PC-3 (cell line): ENCODE data around the gene EPG5. TPM values are rescaled to one million over a fixed set of nuclear protein-coding genes. Genes with fewer than 3 reads are reported as not detected.

Experiments
- ATAC-seq: fragments of 200-7000 bp; cut with Tn5 transposase; 2 replicates; pipeline ENCODE4 v1.9.1; 2020; ENCODE audit warnings: mild to moderate bottlenecking, moderate library complexity
- BruUV-seq: library from RNA; stranded (reverse); fragments of 400-500 nt; replicated peaks from 2 replicates; lab custom pipeline; 2021; lab: Mats Ljungman, UMichigan
- CTCF ChIA-PET: fragments of 300-600 bp; sonication (Branson Sonifier 250); formaldehyde crosslinking; loops from one replicate; lab custom pipeline; 2022; ENCODE audit warnings: antibody characterized with exemption; lab: Charles Lee
- POLR2A ChIA-PET: fragments of 300-600 bp; sonication (Branson Sonifier 250); formaldehyde crosslinking; loops from one replicate; lab custom pipeline; 2022; ENCODE audit warnings: antibody characterized with exemption; ENCODE audit not compliant: unreplicated experiment; lab: Charles Lee
- DNase-seq: peaks from one replicate; pipeline ENCODE4 v3.0.0-alpha.2; 2015
- H2AFZ ChIP-seq: fragments of 300-600 bp; sonication (generic); 2 replicates; pipeline ENCODE4 v1.6.0; 2016; ENCODE audit warnings: antibody characterized with exemption, low read length
- H3F3A ChIP-seq: fragments of 300-600 bp; sonication (generic); one replicate; pipeline ENCODE4 v1.6.0; 2017; ENCODE audit warnings: antibody characterized with exemption, low read length, control low read depth, mild to moderate bottlenecking; ENCODE audit not compliant: unreplicated experiment
- H3K27ac ChIP-seq: fragments of 300-600 bp; sonication (generic); 2 replicates; pipeline ENCODE4 v1.5.1; 2016; ENCODE audit warnings: mild to moderate bottlenecking, low read length
- H3K27me3 ChIP-seq: fragments of 300-600 bp; sonication (generic); 2 replicates; pipeline ENCODE4 v1.6.1; 2016; ENCODE audit warnings: low read length, mixed read lengths
- H3K36me3 ChIP-seq: fragments of 300-600 bp; sonication (generic); 2 replicates; pipeline ENCODE4 v1.6.1; 2016; ENCODE audit warnings: low read depth, mixed run types, low read length, mixed read lengths
- H3K4me1 ChIP-seq: fragments of 300-600 bp; sonication (generic); 2 replicates; pipeline ENCODE4 v1.5.1; 2016; ENCODE audit warnings: low read length; ENCODE audit not compliant: insufficient read depth
- H3K4me2 ChIP-seq: fragments of 300-600 bp; sonication (generic); 2 replicates; pipeline ENCODE4 v1.6.0; 2016; ENCODE audit warnings: low read length
- H3K4me3 ChIP-seq: fragments of 300-600 bp; sonication (generic); 2 replicates; pipeline ENCODE4 v1.5.1; 2016; ENCODE audit warnings: mild to moderate bottlenecking, low read length, mixed read lengths
- H3K79me2 ChIP-seq: fragments of 300-600 bp; sonication (generic); 2 replicates; pipeline ENCODE4 v1.6.1; 2017; ENCODE audit warnings: low read length, mixed read lengths
- H3K9ac ChIP-seq: fragments of 300-600 bp; sonication (generic); 2 replicates; pipeline ENCODE4 v1.6.0; 2016; ENCODE audit warnings: mild to moderate bottlenecking, low read length
- H3K9me2 ChIP-seq: fragments of 300-600 bp; sonication (generic); replicated peaks from 2 replicates; pipeline ENCODE4 v1.6.1; 2016; ENCODE audit warnings: mixed run types, low read length, mixed read lengths
- H3K9me3 ChIP-seq: fragments of 300-600 bp; sonication (generic); 2 replicates; pipeline ENCODE4 v1.6.1; 2016; ENCODE audit warnings: low read length, mixed read lengths
- H4K20me1 ChIP-seq: fragments of 300-600 bp; sonication (generic); 2 replicates; pipeline ENCODE4 v1.6.1; 2016; ENCODE audit warnings: low read length, mixed read lengths
- EZH2 ChIP-seq: fragments of 300-600 bp; sonication (generic); IDR thresholded peaks from one replicate; pipeline ENCODE4 v1.6.1; 2017; ENCODE audit warnings: antibody characterized with exemption, mild to moderate bottlenecking, low read length; ENCODE audit not compliant: unreplicated experiment
- EZH2phosphoT487 ChIP-seq: fragments of 300-600 bp; sonication (generic); IDR thresholded peaks from 2 replicates; pipeline ENCODE4 v1.6.1; 2018; ENCODE audit warnings: mild to moderate bottlenecking, antibody characterized with exemption, low read length, borderline replicate concordance
- intact Hi-C: fragments of 100-400 bp; cut with micrococcal nuclease; formaldehyde crosslinking; loops from 2 replicates; pipeline ENCODE4 v1.9.0; 2023
- total RNA-seq: library from RNA; depleted of rRNA; stranded (reverse); fragments of >200 nt; gene quantifications from 2 replicates; pipeline ENCODE4 v1.2.3, GENCODE V29; 2014
- TF ChIP-seq, protein P1 (sequence below): fragments of 300-600 bp; sonication (generic); conservative IDR thresholded peaks from 2 replicates; pipeline ENCODE4 v1.5.1; 2017; ENCODE audit warnings: antibody characterized with exemption, low read depth, mild to moderate bottlenecking, low read length

Gene EPG5
- total RNA-seq, 1 experiment from 2014 or later: 7.1 TPM

DNA sequence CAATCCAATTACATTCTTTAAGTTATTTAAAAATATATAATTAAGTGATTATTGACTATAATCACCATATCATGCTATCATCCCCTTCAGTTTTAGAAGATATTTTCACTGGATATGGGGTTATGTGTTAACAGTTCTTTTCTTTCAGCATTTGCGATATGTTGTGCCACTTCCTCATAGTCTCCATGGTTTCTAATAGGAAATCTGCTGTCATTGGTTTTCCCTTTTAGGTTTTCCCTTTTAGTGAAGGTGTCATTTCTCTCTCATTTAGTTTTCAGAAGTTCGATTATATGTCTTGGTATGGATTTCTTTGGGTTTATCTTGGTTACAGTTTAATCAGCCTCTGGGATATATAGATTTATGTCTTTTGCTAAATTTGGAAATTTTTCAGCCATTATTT, 34.8 kb upstream of the EPG5 start:
- Histone ChIP-seq H3K9ac (no peak overlapping the region), H3K27ac (no peak overlapping the region), H3K9me2 (no peaks in the 10 kb centered on the region), H3K4me1 (no peaks in the 10 kb centered on the region), H3K36me3 (no peaks in the 10 kb centered on the region), H3K4me2 (no peak overlapping the region), H3K79me2 (no peaks in the 10 kb centered on the region), H3K27me3 (no peaks in the 10 kb centered on the region), H3K9me3 (no peaks in the 10 kb centered on the region), H4K20me1 (no peaks in the 10 kb centered on the region), H3F3A (no peaks in the 10 kb centered on the region), H2AFZ (no peak overlapping the region), H3K4me3 (no peak overlapping the region)
- DNase-seq: no peak
- ChIA-PET CTCF (no interaction called here), POLR2A (no interaction called here)
- no peak for ATAC-seq
- TF ChIP-seq EZH2phosphoT487 (no peak), EZH2 (no peak)
- TF ChIP-seq, protein P1, sequence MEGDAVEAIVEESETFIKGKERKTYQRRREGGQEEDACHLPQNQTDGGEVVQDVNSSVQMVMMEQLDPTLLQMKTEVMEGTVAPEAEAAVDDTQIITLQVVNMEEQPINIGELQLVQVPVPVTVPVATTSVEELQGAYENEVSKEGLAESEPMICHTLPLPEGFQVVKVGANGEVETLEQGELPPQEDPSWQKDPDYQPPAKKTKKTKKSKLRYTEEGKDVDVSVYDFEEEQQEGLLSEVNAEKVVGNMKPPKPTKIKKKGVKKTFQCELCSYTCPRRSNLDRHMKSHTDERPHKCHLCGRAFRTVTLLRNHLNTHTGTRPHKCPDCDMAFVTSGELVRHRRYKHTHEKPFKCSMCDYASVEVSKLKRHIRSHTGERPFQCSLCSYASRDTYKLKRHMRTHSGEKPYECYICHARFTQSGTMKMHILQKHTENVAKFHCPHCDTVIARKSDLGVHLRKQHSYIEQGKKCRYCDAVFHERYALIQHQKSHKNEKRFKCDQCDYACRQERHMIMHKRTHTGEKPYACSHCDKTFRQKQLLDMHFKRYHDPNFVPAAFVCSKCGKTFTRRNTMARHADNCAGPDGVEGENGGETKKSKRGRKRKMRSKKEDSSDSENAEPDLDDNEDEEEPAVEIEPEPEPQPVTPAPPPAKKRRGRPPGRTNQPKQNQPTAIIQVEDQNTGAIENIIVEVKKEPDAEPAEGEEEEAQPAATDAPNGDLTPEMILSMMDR: no peak
- intact Hi-C loops: no loop called here
- no TSS peak for BruUV-seq

DNA sequence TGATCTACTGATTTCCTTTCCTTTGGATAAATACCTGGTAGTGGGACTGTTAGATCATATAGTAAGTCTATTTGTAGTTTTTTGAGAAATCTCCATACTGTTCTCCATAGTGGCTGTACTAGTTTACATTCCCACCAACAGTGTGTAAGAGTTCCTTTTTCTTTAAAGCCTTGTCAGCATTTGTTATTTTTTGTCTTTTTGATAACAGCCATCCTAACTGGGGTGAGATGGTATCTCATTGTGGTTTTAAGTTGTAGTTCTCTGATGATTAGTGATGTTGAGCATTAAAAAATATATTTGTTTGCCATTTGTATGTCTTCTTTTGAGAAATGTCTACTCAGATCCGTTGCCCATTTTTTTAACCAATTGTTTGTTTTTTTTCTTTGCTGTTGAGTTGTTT, 33.9 kb upstream of the EPG5 start:
- no TSS peak for BruUV-seq
- Histone ChIP-seq H3K9me2 (no peaks in the 10 kb centered on the region), H3K27ac (no peak overlapping the region), H3K36me3 (no peaks in the 10 kb centered on the region), H2AFZ (no peak overlapping the region), H3K9me3 (no peaks in the 10 kb centered on the region), H3K4me3 (no peak overlapping the region), H3K4me1 (no peaks in the 10 kb centered on the region), H3K79me2 (no peaks in the 10 kb centered on the region), H3K27me3 (no peaks in the 10 kb centered on the region), H3K9ac (no peak overlapping the region), H3K4me2 (no peak overlapping the region), H4K20me1 (no peaks in the 10 kb centered on the region), H3F3A (no peaks in the 10 kb centered on the region)
- intact Hi-C loops: no loop called here
- TF ChIP-seq EZH2: no peak
- no peak for TF ChIP-seq EZH2phosphoT487
- TF ChIP-seq, protein P1: no peak
- no peak for DNase-seq
- CTCF ChIA-PET: no interaction called here
- POLR2A ChIA-PET: no interaction called here
- no peak for ATAC-seq

DNA sequence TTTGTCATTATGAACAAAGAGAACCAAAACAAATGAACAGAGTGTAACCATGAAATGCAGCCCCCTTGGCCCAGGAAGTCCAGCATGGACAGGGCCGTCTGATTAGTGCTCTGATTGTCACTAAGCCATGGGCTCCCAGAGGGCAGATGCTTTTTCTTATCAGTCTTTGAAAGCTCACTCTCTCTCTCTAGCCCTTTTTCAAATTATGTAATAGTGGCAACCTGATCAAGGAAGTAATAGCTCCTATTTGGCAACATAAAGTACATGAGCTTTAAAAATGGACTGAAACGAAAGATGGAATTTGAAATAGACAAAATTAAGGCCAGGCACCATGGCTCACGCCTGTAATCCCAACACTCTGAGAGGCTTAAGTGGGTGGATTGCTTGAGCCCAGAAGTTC, 32.4 kb upstream of the EPG5 start:
- no peak overlapping the region for H3K9ac ChIP-seq
- no peaks in the 10 kb centered on the region for H3K4me1 ChIP-seq
- H3K9me2 ChIP-seq: no peaks in the 10 kb centered on the region
- H3F3A ChIP-seq: no peaks in the 10 kb centered on the region
- POLR2A ChIA-PET: no interaction called here
- H3K36me3 ChIP-seq: no peaks in the 10 kb centered on the region
- intact Hi-C loops: no loop called here
- no peaks in the 10 kb centered on the region for H3K79me2 ChIP-seq
- H3K27ac ChIP-seq: no peak overlapping the region
- no peak for DNase-seq
- CTCF ChIA-PET: no interaction called here
- ATAC-seq: no peak
- no peak overlapping the region for H3K4me3 ChIP-seq
- no peak overlapping the region for H2AFZ ChIP-seq
- no peak overlapping the region for H3K4me2 ChIP-seq
- no peaks in the 10 kb centered on the region for H3K9me3 ChIP-seq
- no peaks in the 10 kb centered on the region for H3K27me3 ChIP-seq
- TF ChIP-seq EZH2phosphoT487: no peak
- TF ChIP-seq, protein P1: no peak
- TF ChIP-seq EZH2: no peak
- no peaks in the 10 kb centered on the region for H4K20me1 ChIP-seq
- no TSS peak for BruUV-seq
